GM21786 (cell line): ENCODE measurements around the gene ZNF761.

ENCODE experiments used
- ATAC-seq: cut with Tn5 transposase; IDR thresholded peaks from one replicate; pipeline ENCODE4 v1.9.1; 2021; ENCODE audit not compliant: unreplicated experiment

The ZNF761 gene

DNA sequence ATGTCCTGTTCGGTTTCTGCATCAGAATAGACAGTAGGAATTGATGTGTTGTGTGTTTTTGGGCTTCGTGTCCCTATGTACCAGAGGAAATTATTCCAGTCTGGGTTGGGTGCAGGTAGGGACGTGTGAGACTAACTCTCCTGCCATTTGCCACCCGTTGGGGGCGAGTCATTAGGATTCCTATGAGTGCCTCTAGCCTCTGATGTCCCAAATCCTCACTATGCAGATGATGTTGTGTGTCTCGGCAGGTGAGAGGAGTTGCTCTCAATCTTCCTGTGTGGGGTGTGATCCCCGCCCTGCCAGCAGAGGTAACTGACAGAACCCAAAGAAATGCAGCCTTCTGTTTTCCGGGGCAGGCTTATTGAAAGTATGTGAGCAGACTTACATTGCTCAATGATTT is 74.9 kb downstream of the ZNF761 start:
- no peak for ATAC-seq
